ENCODE data around the gene TRIM47.

Gene TRIM47

GRCh38 chr17:75831032-75831571 is 47.3 kb downstream of the TRIM47 start:
- no peak for DNase-seq (ENCODE audit: low read depth)

DNA sequence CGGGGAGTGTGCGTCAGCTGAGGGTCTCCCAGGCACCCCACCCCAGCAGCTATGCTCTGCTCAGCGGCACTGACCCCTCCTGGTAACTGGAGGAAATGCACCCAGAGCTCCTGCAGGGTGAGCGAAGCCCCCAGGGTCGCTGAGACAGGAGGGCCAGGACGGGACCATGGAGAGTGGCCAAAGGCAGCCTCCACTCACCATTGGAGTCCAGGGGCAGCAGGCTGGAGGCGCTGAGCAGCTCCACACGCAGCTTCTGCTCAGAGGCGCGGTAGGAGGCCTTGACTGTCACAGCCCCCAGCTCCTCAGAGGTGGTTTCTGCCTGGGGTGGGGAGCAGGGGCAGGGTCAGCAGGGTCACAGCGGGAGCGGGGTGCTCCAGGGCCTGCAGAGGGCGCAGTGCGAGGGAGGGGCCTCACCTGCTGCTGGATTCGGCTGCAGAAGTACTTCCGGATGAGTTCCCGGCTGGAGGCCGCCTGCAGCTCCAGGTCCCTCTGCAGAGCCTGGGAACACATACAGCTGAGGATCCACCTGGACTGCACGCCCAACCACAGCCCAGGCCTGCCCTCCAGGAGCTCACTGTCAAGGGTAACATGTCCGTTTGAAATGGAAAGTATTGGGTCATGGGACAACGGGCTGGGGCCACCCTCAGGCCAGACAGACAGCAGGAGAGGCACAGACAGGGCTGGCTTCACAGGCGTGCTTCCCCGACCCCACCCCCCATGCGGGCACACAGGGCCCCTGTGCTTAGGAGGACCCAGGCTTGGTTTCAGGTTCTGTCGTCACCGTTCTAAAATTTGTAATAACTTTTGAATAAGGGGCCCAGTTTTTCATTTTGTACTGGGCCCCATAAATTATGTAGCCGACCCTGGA is 48.0 kb downstream of the TRIM47 start:
- DNase-seq (ENCODE audit: low read depth): no peak

GRCh38 chr17:75829747-75830146 is 48.6 kb downstream of the TRIM47 start:
- DNase-seq (ENCODE audit: low read depth): no peak

GRCh38 chr17:75828741-75829140 is 49.6 kb downstream of the TRIM47 start:
- no peak for DNase-seq (ENCODE audit: low read depth)

- no peak for DNase-seq (ENCODE audit: low read depth)
Measured at GRCh38 chr17:75828076-75828400, 50.3 kb downstream of the TRIM47 start.

DNA sequence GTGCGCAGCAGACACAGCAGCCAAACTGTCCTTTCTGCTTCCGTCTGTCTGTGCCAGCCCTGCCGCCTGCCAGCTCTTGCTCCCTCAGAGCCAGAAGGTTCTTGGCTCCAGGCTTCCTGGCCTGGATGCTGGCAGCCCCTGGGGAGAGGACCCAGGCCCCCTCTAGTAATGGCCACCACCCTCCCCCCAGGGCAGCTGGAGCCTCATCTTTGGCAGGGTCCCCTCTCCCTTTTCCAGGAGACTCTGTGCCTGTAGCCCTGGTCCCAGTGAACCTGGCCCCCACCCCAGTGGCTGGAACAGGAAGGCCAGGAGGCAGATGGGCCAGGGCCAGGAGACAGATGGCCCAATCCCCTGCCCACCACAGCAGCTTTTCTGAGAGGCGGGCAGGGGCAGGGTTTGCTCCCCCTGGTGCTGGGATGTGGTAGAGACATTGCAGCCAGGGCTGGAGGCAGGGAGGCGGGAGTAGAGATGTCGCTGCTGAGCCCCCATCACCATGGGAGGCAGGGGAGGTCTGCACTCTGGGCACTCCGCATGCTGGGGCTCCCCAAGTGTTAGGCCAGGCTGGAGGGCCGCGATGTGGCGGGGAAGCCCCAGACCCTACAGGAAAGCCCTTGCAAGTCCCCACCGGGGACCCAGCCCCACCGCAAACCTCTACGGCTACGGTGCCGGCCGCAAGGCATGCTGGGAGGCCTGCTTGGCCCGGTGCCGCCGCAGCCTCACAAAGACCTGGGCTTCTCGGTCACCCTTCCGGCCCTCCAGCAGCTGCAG is 50.9 kb downstream of the TRIM47 start:
- DNase-seq (ENCODE audit: low read depth): no peak

DNA sequence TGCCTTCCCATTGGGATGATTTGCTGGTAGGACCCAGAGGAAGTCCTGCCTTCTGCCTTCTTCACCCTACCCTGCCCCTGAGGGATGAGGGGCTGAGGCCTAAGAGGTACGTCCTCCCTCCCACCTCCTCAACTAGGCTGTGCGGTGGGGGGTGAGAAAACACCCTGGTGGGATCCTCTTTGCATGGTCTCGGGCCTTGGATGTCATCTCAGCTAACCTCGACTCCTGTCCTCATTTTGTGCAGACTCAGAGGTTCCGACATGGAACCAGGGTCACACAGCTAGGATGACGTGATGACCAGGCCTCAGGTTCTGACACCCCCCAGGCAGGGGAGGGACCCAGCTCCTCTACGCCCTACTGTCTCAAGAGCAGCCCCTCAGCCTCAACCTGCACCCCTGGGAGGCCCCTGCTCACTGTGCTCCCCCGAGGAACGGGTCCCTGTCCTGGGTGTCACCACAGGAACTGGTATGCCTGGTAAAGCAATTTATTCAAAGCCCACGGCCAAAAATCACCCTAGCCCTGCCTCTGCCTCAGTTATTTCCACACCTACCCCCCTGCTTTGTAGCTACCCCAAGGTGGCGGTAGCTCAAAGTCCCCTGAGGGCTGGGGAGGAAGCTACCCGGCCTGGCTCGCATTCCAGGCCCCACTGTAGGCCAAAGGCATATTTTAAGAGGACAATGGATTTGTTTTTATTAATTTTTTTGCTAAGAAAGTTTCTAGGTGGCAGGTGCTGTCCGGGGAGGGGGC is 51.6 kb downstream of the TRIM47 start:
- DNase-seq (ENCODE audit: low read depth): no peak

DNA sequence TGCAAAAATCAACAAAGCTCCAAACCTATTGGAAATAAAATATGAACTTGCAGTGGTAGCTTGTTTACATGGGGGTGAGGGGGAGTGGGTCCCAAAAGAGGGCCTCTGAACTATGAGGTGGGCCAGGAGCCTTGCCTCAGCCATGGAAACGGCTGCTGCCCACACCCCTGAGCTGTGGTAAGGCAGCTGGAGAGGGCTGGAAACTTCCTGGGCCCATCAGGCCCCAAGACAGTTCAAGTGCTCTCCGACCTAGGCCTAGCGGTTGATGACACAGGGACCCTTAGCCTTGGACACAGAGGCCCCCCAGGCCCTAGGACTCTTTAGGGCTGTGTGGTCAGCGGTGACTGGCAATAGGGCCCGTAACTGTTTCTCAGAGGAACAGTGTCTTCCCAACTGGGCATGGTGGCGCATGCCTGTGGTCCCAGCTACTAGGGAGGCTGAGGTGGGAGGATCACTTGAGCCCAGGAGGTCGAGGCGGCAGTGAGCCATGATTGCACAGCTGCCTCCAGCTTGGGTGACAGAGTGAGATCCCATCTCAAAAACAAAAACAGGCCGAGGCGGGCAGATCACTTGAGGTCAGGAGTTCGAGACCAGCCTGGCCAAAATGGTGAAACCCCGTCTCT is 52.5 kb downstream of the TRIM47 start:
- DNase-seq (ENCODE audit: low read depth): no peak

GRCh38 chr17:75825149-75825552 is 53.2 kb downstream of the TRIM47 start:
- DNase-seq (ENCODE audit: low read depth): no peak

GRCh38 chr17:75824666-75825065 is 53.7 kb downstream of the TRIM47 start:
- DNase-seq (ENCODE audit: low read depth): no peak

Data from CMK (cell line).